ENCODE data around the gene ATAD3C. TPM values are rescaled to one million over a fixed set of nuclear protein-coding genes. Genes with fewer than 3 reads are reported as not detected.

The ATAD3C gene
- total and polyA plus RNA-seq, 2 of the 8 experiments (the other 6 are each of a cell fraction or from before 2014, with no cell fraction given), result 2.0 to 2.7 TPM

GRCh38 chr1:1489861-1490260, 40.4 kb downstream of the ATAD3C start:
- Histone ChIP-seq H3K79me1 (ENCODE audit: low read depth, low read length) (no peaks in the 10 kb centered on the region; the same call in 1 of the 2 replicates), H2AK5ac (ENCODE audit: low read depth, low read length) (no peak overlapping the region), H3K4me2 (ENCODE audit: insufficient read depth in 1 of 2, low read depth in 2 of 2, low read length in 2 of 2) (no peak overlapping the region), H3K23ac (ENCODE audit: insufficient read length) (no peak overlapping the region), H3K4ac (replicated peaks; ENCODE audit: insufficient read length, low read depth, low read length) (no peak overlapping the region), H3K18ac (ENCODE audit: extremely low read depth, low read length) (no peak overlapping the region), H3K36me3 (ENCODE audit: control insufficient read depth in 2 of 4, insufficient read depth in 4 of 4, low read length in 3 of 4) (peaks cover 6 to 55% (median 31%) of the 10 kb centered on the region in 4 experiments; a peak in 7 of 8 replicates), H3K27me3 (replicated peaks in 1 of 4; ENCODE audit: control insufficient read depth in 3 of 4, extremely low read depth in 1 of 4, insufficient read depth in 3 of 4, low read length in 3 of 4) (no peaks in the 10 kb centered on the region), H3K56ac (replicated peaks; ENCODE audit: insufficient read length, low read depth, low read length) (no peak overlapping the region), H2BK20ac (ENCODE audit: low read length) (no peak overlapping the region), H3K9me3 (ENCODE audit: insufficient read depth in 2 of 2, low read depth in 1 of 2, low read length in 1 of 2) (no peaks in the 10 kb centered on the region; a peak in 1 of 4 replicates), H4K91ac (replicated peaks; ENCODE audit: insufficient read length, low read length) (no peak overlapping the region), H2AFZ (ENCODE audit: low read length) (no peak overlapping the region), H3K27ac (ENCODE audit: low read depth, low read length) (no peak overlapping the region), H3K79me2 (ENCODE audit: control insufficient read depth in 1 of 2, insufficient read depth in 2 of 2, low read length in 2 of 2) (no peaks in the 10 kb centered on the region), H3K23me2 (ENCODE audit: low read depth, low read length) (no peaks in the 10 kb centered on the region), H4K8ac (ENCODE audit: extremely low read depth, insufficient read depth, low read length) (no peak overlapping the region), H3K9ac (replicated peaks in 1 of 4; ENCODE audit: extremely low read depth in 1 of 4, low read depth in 3 of 4, low read length in 3 of 4) (no peak overlapping the region), H2BK12ac (ENCODE audit: low read depth, low read length) (no peak overlapping the region), H2BK5ac (ENCODE audit: low read depth, low read length) (no peak overlapping the region), H2BK15ac (ENCODE audit: low read length) (no peak overlapping the region), H3K14ac (ENCODE audit: insufficient read length) (no peak overlapping the region), H4K20me1 (replicated peaks in 1 of 2; ENCODE audit: control insufficient read depth in 1 of 2, insufficient read depth in 2 of 2, low read length in 2 of 2) (peaks cover 0 to 1% of the 10 kb centered on the region in 2 experiments), H3K4me1 (replicated peaks in 1 of 4; ENCODE audit: control insufficient read depth in 3 of 4, insufficient read depth in 4 of 4, low read length in 3 of 4) (no peaks in the 10 kb centered on the region), H4K5ac (ENCODE audit: insufficient read length, low read depth, low read length) (no peak overlapping the region), H3K4me3 (ENCODE audit: extremely low read depth in 1 of 4, insufficient read depth in 2 of 4, low read depth in 3 of 4, low read length in 4 of 4) (no peak overlapping the region), H2BK120ac (replicated peaks; ENCODE audit: low read depth, low read length) (no peak overlapping the region)
- WGBS, 2 experiments (ENCODE audit: extremely low coverage in 1 of 2, insufficient coverage in 1 of 2, insufficient read length in 1 of 2, insufficient replicate concordance in 2 of 2, low coverage in 1 of 2, low lambda C conversion rate in 2 of 2, missing lambda C conversion rate in 1 of 2), result 96% methylated on average over 16 of the region's 19 CpGs; no CpG with 5 or more reads in 1 of the 2 experiments
- no peak for DNase-seq (ENCODE audit: low read depth in 1 of 2, low spot score in 2 of 2)
- ChIA-PET POLR2A (ENCODE audit: partially characterized antibody) (no interaction called here), CTCF (ENCODE audit: partially characterized antibody) (interaction anchor here (2.4 kb wide), 1 partner anchor 15 kb away, joined by 9 read pairs; no protein-coding TSS in a partner anchor)
- no peak for TF ChIP-seq RAD21 (IDR thresholded peaks at IDR 0.05 in 1 of 2, conservative IDR thresholded peaks at IDR 0.05 in 1 of 2; ENCODE audit: low read depth in 2 of 2, low read length in 2 of 2)
- TF ChIP-seq BRCA1 (IDR thresholded peaks at IDR 0.05; ENCODE audit: low read depth, low read length), result no peak
- no peak for TF ChIP-seq SIX5 (IDR thresholded peaks at IDR 0.05; ENCODE audit: low read depth, low read length)
- no peak for TF ChIP-seq MAX (IDR thresholded peaks at IDR 0.05)
- no peak for TF ChIP-seq GABPA (IDR thresholded peaks at IDR 0.05; ENCODE audit: borderline replicate concordance, insufficient read depth, low read length)
- no peak for TF ChIP-seq ATF3 (IDR thresholded peaks at IDR 0.05; ENCODE audit: insufficient read depth, low read depth, low read length)
- TF ChIP-seq CEBPB (IDR thresholded peaks at IDR 0.05; ENCODE audit: low read depth, low read length), result no peak
- TF ChIP-seq SRF (IDR thresholded peaks at IDR 0.05; ENCODE audit: low read depth, low read length), result no peak
- TF ChIP-seq JUND (IDR thresholded peaks at IDR 0.05; ENCODE audit: low read length), result no peak
- TF ChIP-seq CTBP2 (IDR thresholded peaks at IDR 0.05; ENCODE audit: borderline replicate concordance, insufficient read depth, insufficient read length, low read length), result no peak
- TF ChIP-seq ZNF274 (IDR thresholded peaks at IDR 0.05; ENCODE audit: borderline replicate concordance, extremely low read depth, low read length), result no peak
- no peak for FAIRE-seq

Measured in H1 (cell line).